Heart left ventricle (tissue), 16 donors: ENCODE results near the gene WDHD1. TPM values are rescaled to one million over a fixed set of nuclear protein-coding genes. Genes with fewer than 3 reads are reported as not detected.

Experiments used
- ATAC-seq, 4 donors: fragments of 200-7000 bp; cut with Tn5 transposase; one replicate each; pipeline ENCODE4 v1.9.1; 2020 to 2022; ENCODE audit warnings: moderate library complexity in 4 of 4, mild to moderate bottlenecking in 3 of 4, moderate number of reproducible peaks in 1 of 4
- DNase-seq, 5 donors: peaks; one replicate each; pipeline ENCODE4 v3.0.0-alpha.2; 2020
- H3K27ac ChIP-seq, 12 donors: fragments of 200-600 bp; sonication (generic) in 4 of 12; one replicate each; pipeline versions ENCODE4 v1.5.0 to v1.8.0; 2016 to 2022; ENCODE audit warnings: mild to moderate bottlenecking in 2 of 12
- H3K27me3 ChIP-seq, 9 donors: fragments of 200-600 bp; sonication (generic) in 2 of 9; one replicate each; pipeline versions ENCODE4 v1.5.1 to v1.8.0; 2016 to 2022; ENCODE audit warnings: mild to moderate bottlenecking in 3 of 9
- H3K36me3 ChIP-seq, 9 donors: fragments of 200-600 bp; sonication (generic) in 2 of 9; one replicate each; pipeline versions ENCODE4 v1.5.0 to v1.8.0; 2018 to 2022; ENCODE audit warnings: mild to moderate bottlenecking in 2 of 9
- H3K4me1 ChIP-seq, 12 donors: fragments of 200-600 bp; sonication (generic) in 4 of 12; one replicate each; pipeline versions ENCODE4 v1.5.0 to v1.8.0; 2016 to 2022; ENCODE audit warnings: mild to moderate bottlenecking in 3 of 12
- H3K4me3 ChIP-seq, 12 donors: fragments of 200-600 bp; sonication (generic) in 4 of 12; one replicate each; pipeline versions ENCODE4 v1.5.0 to v1.8.0; 2017 to 2022; ENCODE audit warnings: mild to moderate bottlenecking in 9 of 12, moderate library complexity in 4 of 12
- H3K9me3 ChIP-seq, 12 donors: fragments of 200-600 bp; sonication (generic) in 4 of 12; one replicate each; pipeline versions ENCODE4 v1.5.0 to v1.8.0; 2016 to 2022; ENCODE audit warnings: mild to moderate bottlenecking in 1 of 12
- CTCF ChIP-seq, 12 donors: fragments of 200-600 bp; sonication (generic) in 4 of 12; IDR thresholded peaks; one replicate each; pipeline versions ENCODE4 v1.5.0 to v1.8.0; 2018 to 2022; ENCODE audit warnings: antibody characterized with exemption in 12 of 12, mild to moderate bottlenecking in 5 of 12
- POLR2A ChIP-seq, 2 donors: fragments of 450-650 bp; IDR thresholded peaks; one replicate each; pipeline ENCODE4 v1.6.1; 2017; ENCODE audit warnings: antibody characterized with exemption in 2 of 2, mild to moderate bottlenecking in 2 of 2, moderate library complexity in 2 of 2
- WGBS, 4 donors: extraction: QIAGEN DNeasy Blood & Tissue Kit in 2 of 4; methylation state at CpG; one replicate each; pipeline versions ENCODE4 v1.1.5 to v1.1.7; 2013 to 2018; 5-methylcytosine and 5-hydroxymethylcytosine counted together
- intact Hi-C, 10 donors: fragments of 100-400 bp; cut with DNase I; formaldehyde crosslinking; loops; one replicate each; pipeline versions ENCODE4 v1.11.1 to v1.14.2; 2022
- polyA plus RNA-seq, 2 donors: library from polyadenylated mRNA; stranded (reverse); fragments of 200-250 nt; gene quantifications; one replicate each; pipeline ENCODE4 v1.2.3, GENCODE V29; 2013
- total RNA-seq, 9 donors: library from RNA; depleted of rRNA in 2 of 9; stranded (reverse); fragments of >200 nt in 2 of 9; fragmentation: NEBNext Ultra II Directional in 3 of 9; extraction: Animal tissue kit (Norgen Biotek cat#: 25700) in 3 of 9; gene quantifications; one replicate each; pipeline versions ENCODE4 v1.1.0 to v1.2.4, GENCODE V29; 2016 to 2023
- donor health status: ischemic (EF 13 %, LVEDD 7.1; RV severe dilation, severe dysfunction).
- donor health status: healthy with polysubstance abuse.
- donor health status: DM: no; HTN: yes; CAD: no.
- donor health status: DM: no; HTN: no; CAD: no.
- donor health status: ischemic (EF 25% LVEDD 6.9; RV normal size, moderate dysfunction).
- donor health status: ischemic (EF 25% LVEDD 5.7; RV mildly dilated, moderate dysfunction).
- donor health status: healthy.
- donor health status: DM: yes; HTN: yes; CAD: no.
- donor health status: ischemic (EF 35%, LVEDD 5.7; RV mildly dilated, moderate dysfunction).
- donor health status: nonischemic (EF 11% LVEDD 7.7; RV severe dilation, severe dysfunction).
- donor health status: DM: yes; HTN: yes; CAD: no.
- donor health status: PGD.
- donor health status: ischemic (EF 29% LVEDD 5.4; RV normal size, mild dysfunction).
- donor health status: nonischemic (EF 23%, LVEDD 6.1; RV moderate dilation, normal function).

Gene WDHD1
- total and polyA plus RNA-seq, 11 donors = 0.42 to 3.5 (median 1.4) TPM

- H3K4me1 ChIP-seq = peaks cover 0 to 45% (median 21%) of the 10 kb centered on the region in 12 donors
These were observed 47.8 kb upstream of the WDHD1 start for GRCh38 chr14:55074662-55075061.

GRCh38 chr14:55073856-55074255 is 47.0 kb upstream of the WDHD1 start:
- no peak for TF ChIP-seq POLR2A (IDR thresholded peaks at IDR 0.05)
- TF ChIP-seq CTCF (IDR thresholded peaks at IDR 0.05) = no peak
- Histone ChIP-seq H3K4me1 (peaks cover 0 to 45% (median 21%) of the 10 kb centered on the region in 12 donors), H3K27ac (peak overlapping the region in 1 of 12 donors; percentile 8), H3K36me3 (no peaks in the 10 kb centered on the region), H3K4me3 (no peak overlapping the region), H3K27me3 (no peaks in the 10 kb centered on the region), H3K9me3 (no peaks in the 10 kb centered on the region)
- 22 to 35% (median 31%) methylated on average over 2 of the region's 2 CpGs for WGBS, 4 donors
- intact Hi-C loops = no loop called here
- ATAC-seq = no peak
- no peak for DNase-seq

More at GRCh38 chr14:55074662-55075061, 47.8 kb upstream of the WDHD1 start:
- no peaks in the 10 kb centered on the region for H3K9me3 ChIP-seq
- intact Hi-C loops = no loop called here
- DNase-seq (no peak), ATAC-seq (no peak)
- H3K27me3 ChIP-seq = no peaks in the 10 kb centered on the region
- 16 to 23% (median 20%) methylated on average over 5 of the region's 5 CpGs for WGBS, 4 donors
- peak overlapping the region in 1 of 12 donors; percentile 28 for H3K27ac ChIP-seq
- H3K36me3 ChIP-seq = no peaks in the 10 kb centered on the region
- no peak for TF ChIP-seq POLR2A (IDR thresholded peaks at IDR 0.05)
- TF ChIP-seq CTCF (IDR thresholded peaks at IDR 0.05) = no peak
- no peak overlapping the region for H3K4me3 ChIP-seq

DNA sequence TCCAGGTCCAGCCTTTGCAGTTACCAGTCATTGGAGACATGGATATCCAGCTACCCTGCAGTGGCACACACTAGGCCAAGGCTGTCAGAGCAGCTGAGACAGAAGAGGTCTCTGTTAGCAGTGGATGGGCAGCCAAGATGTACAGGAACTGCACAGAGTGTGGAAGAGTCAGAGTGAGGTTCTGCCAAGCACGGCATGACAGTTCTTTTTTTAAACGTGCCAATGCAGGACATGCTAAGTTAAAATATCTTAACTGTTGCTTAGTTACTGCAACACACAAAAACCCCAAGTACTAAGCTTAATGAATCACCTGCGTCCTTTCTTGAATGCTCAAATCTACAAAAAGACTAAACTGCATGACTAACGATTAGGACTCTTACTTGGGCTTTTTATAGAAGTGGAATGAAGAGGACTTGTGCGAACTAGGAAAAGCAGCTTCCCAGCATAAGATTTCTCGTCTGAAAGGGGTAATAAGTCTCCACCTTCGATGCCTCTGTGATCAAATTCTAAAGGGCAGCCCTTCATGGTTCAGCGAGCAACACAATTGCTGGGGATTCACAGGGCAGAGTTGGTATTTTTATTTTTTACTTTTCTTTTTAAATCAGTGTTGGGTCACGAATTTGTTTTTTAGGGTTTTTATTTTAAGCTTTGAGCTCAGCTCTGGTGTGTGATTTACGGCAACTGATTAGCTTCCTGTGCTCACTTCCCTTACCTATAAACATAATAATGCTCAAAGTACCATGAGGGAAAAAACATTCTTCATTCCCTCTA is 45.2 kb upstream of the WDHD1 start:
- peak overlapping the region; percentile 36 to 79 (median 58) for H3K27ac ChIP-seq
- peak; percentile 94 to 96 (median 96) for ATAC-seq
- no peaks in the 10 kb centered on the region for H3K27me3 ChIP-seq
- H3K4me3 ChIP-seq = peak overlapping the region in 1 of 12 donors; percentile 10
- no peaks in the 10 kb centered on the region for H3K9me3 ChIP-seq
- 18 to 21% (median 19%) methylated on average over 10 of the region's 10 CpGs for WGBS, 4 donors
- intact Hi-C loops = no loop called here
- TF ChIP-seq CTCF (IDR thresholded peaks at IDR 0.05) (no peak), POLR2A (IDR thresholded peaks at IDR 0.05) (no peak)
- H3K36me3 ChIP-seq = peaks cover 0 to 12% (median 6%) of the 10 kb centered on the region in 9 donors
- peak in 4 of 5 donors; percentile 37 to 81 (median 57) for DNase-seq
- peaks cover 0 to 45% (median 21%) of the 10 kb centered on the region in 12 donors for H3K4me1 ChIP-seq

- Histone ChIP-seq H3K4me3 (no peak overlapping the region), H3K9me3 (no peaks in the 10 kb centered on the region), H3K27ac (peak overlapping the region in 9 of 12 donors; percentile 44 to 79 (median 58)), H3K27me3 (no peaks in the 10 kb centered on the region), H3K36me3 (peaks cover 0 to 19% (median 13%) of the 10 kb centered on the region in 9 donors), H3K4me1 (peaks cover 0 to 45% (median 21%) of the 10 kb centered on the region in 12 donors)
- intact Hi-C loops = no loop called here
- ATAC-seq (no peak), DNase-seq (no peak)
- 76 to 80% (median 78%) methylated on average over 4 of the region's 4 CpGs for WGBS, 4 donors
- TF ChIP-seq POLR2A (IDR thresholded peaks at IDR 0.05) = no peak
These were observed 44.1 kb upstream of the WDHD1 start for GRCh38 chr14:55070981-55071411.
